Bronchial epithelial cell (primary cell): Measurements from ENCODE around the gene GPR139. TPM values are rescaled to one million over a fixed set of nuclear protein-coding genes. Genes with fewer than 3 reads are reported as not detected.

Experiments used
- DNase-seq: peaks from one replicate; pipeline ENCODE4 v3.0.0-alpha.2; 2010; ENCODE audit warnings: low read depth
- FAIRE-seq: peaks from 2 replicates; lab custom pipeline; 2011; peaks lifted over from hg19 to GRCh38; lab: Jason Lieb, UNC
- H3K27me3 ChIP-seq: 2 replicates; pipeline ENCODE4 v1.5.1; 2011; ENCODE audit warnings: low read length; ENCODE audit not compliant: control insufficient read depth, insufficient read depth
- H3K36me3 ChIP-seq: 2 replicates; pipeline ENCODE4 v1.5.1; 2011; ENCODE audit warnings: low read length; ENCODE audit not compliant: control insufficient read depth, insufficient read depth
- H3K4me3 ChIP-seq: 2 replicates; pipeline ENCODE4 v1.5.1; 2011; ENCODE audit warnings: mild to moderate bottlenecking, low read depth, low read length, control low read depth
- CTCF ChIP-seq: IDR thresholded peaks from 2 replicates; pipeline ENCODE4 v1.5.1; 2011; ENCODE audit warnings: mild to moderate bottlenecking, moderate library complexity, low read length, control low read depth, inconsistent platforms; ENCODE audit not compliant: insufficient read depth, severe bottlenecking
- total RNA-seq: library from RNA; depleted of rRNA; stranded (reverse); fragments of >200 nt; gene quantifications from 2 replicates; pipeline ENCODE4 v1.2.1, GENCODE V29; 2014

The GPR139 gene
- not detected in 2 replicates for total RNA-seq

- DNase-seq (no peak), FAIRE-seq (no peak)
- Histone ChIP-seq H3K36me3 (no peaks in the 10 kb centered on the region), H3K4me3 (no peak within 1 kb of the TSS), H3K27me3 (no peaks in the 10 kb centered on the region)
- no peak for TF ChIP-seq CTCF
These were observed at the start of gene GPR139 for GRCh38 chr16:20073203-20074098. GPR139 (minus strand) TSS chr16:20073890; CDS start chr16:20073616, 274 bp downstream.

- no peak for DNase-seq
- H3K36me3 ChIP-seq: no peaks in the 10 kb centered on the region
- H3K4me3 ChIP-seq: no peak overlapping the region
- no peaks in the 10 kb centered on the region for H3K27me3 ChIP-seq
- peak; percentile 32 for FAIRE-seq
- TF ChIP-seq CTCF: no peak
These were observed 48.3 kb upstream of the GPR139 start for GRCh38 chr16:20122011-20122410.

- Histone ChIP-seq H3K4me3 (no peak overlapping the region), H3K27me3 (no peaks in the 10 kb centered on the region), H3K36me3 (no peaks in the 10 kb centered on the region)
- FAIRE-seq (no peak), DNase-seq (peak; percentile 35)
- no peak for TF ChIP-seq CTCF
These were observed 40.7 kb upstream of the GPR139 start for GRCh38 chr16:20114356-20114755.

GRCh38 chr16:20111143-20111542, 37.5 kb upstream of the GPR139 start:
- TF ChIP-seq CTCF: no peak
- no peak overlapping the region for H3K4me3 ChIP-seq
- no peaks in the 10 kb centered on the region for H3K36me3 ChIP-seq
- DNase-seq (no peak), FAIRE-seq (no peak)
- no peaks in the 10 kb centered on the region for H3K27me3 ChIP-seq

GRCh38 chr16:20107083-20107482, 33.4 kb upstream of the GPR139 start:
- no peak for TF ChIP-seq CTCF
- H3K4me3 ChIP-seq: no peak overlapping the region
- H3K27me3 ChIP-seq: no peaks in the 10 kb centered on the region
- DNase-seq: no peak
- no peak for FAIRE-seq
- H3K36me3 ChIP-seq: no peaks in the 10 kb centered on the region
